Measurements from ENCODE around the gene TMED1.
"Not testable (repeated sequence)": the region's sequence is repeated elsewhere in the genome, so short reads cannot be mapped to it uniquely, and the experiment has no call there.

The TMED1 gene, protein sequence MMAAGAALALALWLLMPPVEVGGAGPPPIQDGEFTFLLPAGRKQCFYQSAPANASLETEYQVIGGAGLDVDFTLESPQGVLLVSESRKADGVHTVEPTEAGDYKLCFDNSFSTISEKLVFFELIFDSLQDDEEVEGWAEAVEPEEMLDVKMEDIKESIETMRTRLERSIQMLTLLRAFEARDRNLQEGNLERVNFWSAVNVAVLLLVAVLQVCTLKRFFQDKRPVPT

DNA sequence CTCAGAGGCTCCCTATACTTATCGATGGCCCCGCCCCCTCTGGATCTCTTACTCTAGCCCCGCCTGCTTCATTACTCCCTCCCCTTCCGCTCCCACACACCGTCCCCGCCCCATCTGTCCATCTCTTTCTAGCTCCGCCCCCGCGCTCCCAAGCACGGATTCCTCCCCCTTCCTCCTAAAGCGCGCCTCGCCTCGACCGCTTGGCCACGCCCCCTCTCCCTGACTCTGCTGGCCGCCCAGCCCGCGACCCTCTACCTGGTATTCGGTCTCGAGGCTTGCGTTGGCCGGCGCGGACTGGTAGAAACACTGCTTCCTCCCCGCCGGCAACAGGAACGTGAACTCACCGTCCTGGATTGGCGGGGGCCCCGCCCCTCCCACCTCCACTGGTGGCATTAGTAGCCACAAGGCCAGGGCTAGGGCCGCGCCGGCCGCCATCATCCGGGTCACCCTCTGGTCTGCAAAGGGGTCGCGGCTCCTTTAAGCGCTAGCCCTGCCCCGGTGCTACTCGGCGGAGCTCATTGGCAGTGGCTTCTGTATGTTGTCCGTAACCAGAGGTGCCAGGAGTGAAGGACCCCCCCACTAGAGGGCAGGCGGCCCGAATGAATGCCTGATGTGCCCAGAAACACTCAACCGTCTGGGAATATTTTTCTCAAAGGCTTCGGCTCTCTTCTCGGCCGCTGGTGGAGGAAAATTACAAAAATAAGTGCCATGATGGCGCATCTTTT lies at the start of gene TMED1:
TSS of gene TMED1 (minus strand) at position 459 of the 725 bp plus-strand sequence. CDS start at position 438, 21 bp downstream.
- DNase-seq, result peak; percentile 100

DNA sequence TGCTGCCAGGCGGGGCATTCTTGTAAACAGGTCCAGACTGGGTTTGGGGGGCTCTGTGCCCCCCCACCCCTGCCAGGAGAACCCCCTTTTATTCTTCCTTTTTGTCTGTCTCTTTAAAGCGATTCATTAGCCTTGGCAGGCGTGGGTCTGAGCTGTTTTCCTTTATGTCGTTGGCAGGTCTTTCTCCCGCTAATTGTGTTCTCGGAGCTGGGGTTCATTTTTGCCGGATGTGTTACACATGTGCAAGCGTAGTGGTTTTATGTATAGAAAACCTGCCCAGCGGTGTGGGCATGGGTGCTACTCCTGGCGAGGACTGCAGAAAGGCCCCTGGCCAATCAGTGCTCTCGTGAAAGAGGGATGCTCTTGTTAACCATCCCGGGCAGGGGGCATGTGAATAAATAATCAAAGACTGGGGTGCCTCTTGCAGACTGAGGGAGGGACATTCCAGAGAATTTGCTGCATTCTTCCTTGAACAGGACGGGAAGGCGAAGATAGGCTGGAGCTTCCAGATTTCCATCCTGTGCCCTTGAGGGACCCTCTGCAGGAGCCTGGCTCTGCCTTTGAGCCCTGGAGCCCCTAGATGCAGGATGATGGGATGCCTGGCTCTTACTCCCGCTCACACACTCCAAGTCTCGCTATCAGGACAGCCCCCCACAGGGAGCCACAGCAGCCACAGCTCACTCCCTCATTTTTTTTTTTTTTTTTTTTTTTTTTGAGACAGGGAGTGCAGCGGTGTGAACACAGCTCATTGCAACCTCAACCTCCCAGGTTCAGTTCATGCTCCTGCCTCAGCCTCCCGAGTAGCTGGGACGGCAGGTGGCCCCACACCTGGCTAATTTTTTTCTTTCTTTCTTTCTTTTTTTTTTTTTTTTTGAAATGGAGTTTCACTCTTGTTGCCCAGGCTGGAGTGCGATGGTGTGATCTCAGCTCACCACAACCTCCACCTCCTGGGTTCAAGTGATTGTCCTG lies 49.5 kb upstream of the TMED1 start:
- no peak for DNase-seq

- DNase-seq, result no peak
These were observed 48.3 kb upstream of the TMED1 start for GRCh38 chr19:10884274-10884673.

GRCh38 chr19:10882108-10882457 lies 46.1 kb upstream of the TMED1 start:
- DNase-seq, result no peak

DNA sequence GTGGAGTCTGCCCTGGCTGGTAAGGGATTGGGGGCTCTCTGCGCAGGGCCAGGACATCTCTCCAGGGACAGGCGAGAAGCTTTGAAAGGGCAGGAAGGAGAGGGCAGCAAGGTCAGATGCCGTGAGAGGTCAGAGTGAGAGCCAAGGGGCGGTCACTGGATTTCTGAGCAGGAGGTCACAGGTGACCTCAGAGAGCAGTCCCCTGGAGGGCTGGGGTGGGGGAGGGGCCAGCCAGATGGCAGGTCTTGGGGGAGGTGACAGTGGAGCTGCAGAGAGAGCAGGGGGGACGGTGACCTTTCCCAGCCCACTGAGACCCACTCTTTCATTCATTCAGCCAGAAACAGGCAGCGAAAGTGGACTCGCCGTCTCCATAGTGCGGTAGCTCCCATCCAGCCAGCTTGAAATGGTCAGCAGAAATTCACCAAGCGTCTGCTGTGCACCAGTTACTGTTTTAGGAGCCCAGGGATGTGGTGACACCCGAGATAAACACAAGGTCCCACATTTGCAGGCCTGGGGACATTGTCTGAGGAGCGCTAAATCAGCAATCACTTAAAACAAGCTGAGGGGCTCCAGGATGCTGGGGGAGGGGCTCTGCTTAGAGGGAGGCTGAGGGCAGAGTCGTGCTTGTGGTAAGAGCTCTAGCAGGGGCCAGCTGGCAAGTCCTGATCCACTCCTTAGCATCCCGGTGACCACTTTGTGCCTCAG lies 45.5 kb upstream of the TMED1 start:
- no peak for DNase-seq

GRCh38 chr19:10878253-10878652 lies 42.2 kb upstream of the TMED1 start:
- no peak for DNase-seq

- DNase-seq, result not testable (repeated sequence)
These were observed 41.6 kb upstream of the TMED1 start for GRCh38 chr19:10877608-10878007.

DNA sequence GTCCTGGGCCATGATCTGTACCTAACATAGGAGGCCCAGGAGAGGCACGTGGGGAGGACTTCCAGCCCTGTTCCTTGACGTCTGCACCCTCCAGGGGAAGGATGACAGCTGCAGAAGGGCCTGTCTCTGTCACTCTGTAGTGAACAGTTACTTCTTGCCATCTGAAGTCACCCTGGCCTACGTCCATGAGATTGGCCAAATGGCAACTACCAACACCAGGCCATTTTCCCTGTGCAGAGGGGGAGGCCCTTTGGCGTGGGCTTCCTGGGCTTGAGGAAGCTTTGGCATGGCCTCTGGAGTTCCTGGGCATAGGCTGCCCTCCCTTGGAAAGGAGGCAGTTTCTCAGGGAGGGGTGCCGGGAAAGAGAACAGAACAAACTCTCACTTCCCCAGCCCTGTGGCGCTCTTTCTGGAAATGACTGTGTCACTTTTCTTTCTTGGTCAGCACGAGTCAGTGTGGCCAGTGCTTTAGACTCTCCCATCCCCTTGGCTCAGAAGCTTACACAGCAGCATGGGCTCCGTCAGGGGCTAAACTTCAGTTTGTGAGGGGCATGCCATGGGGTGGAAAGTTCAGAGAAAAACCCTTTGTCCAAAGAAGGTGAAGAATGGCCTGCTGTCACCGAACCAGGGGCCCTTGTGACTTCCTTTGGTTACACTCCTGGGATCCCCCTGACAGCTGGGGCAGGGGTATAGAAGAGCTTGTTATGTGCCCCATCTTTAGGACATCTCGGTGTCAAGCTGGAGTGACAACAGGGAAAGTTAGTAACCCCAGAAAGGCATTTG lies 40.6 kb upstream of the TMED1 start:
- DNase-seq, result no peak

GRCh38 chr19:10874024-10874423 lies 38.0 kb upstream of the TMED1 start:
- no peak for DNase-seq

GRCh38 chr19:10872546-10873107 lies 36.6 kb upstream of the TMED1 start:
- DNase-seq, result no peak

GRCh38 chr19:10871711-10872545 lies 35.9 kb upstream of the TMED1 start:
- DNase-seq, result peak; percentile 26

DNA sequence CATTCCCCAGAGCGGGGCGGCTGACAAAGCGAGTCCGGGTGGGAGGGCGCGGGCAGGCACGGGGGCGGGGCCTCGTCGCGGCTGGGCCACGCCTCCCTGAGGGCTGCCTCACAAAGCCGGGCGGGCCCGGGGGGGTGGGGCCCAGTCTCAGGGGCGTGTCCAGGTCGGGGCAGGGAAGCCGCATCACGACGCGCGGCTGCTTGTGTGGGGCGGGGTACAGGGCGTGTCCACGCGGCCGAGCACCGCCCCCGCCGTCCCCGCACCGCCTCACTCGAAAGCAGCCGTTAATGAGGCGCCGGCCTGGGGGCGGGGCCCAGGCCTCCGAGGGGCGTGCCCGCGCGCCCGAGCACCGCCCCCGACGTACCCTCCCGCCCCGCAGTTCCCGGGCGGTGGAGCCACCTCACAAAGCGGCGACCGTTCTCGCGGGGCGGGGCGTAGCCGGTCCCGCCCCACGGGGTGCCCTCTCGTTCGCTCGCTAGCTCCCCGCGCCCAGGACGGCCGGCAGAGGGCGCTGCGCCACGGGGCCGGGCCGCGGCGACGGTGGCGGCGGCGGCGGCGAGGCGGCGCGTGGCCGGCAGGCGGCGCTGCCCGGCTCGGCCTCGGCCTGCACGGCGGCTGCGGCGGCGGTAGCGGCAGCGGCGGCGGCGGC lies 35.1 kb upstream of the TMED1 start, which contains the start of gene CARM1:
TSS of gene CARM1 (plus strand) at position 599 of the 649 bp plus-strand sequence. CDS start 150 bp downstream, outside the sequence.
- DNase-seq, result peak; percentile 99

DNA sequence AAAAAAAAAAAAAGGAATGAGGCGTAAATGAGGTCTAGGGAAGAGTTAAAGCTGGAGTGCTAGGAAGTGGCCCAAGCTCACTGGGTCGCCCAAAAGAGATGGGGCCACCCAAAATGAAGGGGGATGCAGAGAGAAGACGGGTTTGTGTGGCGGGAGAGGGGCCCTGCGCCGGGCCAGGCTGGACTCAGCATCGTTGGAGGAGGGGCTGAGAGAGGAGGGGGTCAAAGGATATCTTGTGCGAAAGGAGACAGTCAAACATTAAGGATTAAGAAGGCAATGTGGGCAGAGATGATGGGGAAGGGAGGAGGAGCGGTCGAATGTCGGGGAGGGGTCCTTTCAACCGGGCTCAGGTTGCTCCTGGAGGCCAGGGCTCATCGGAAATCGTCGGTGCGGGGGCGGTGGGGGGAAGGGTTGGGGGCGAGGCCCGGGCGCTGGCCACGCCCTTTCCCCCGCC lies 34.5 kb upstream of the TMED1 start:
- no peak for DNase-seq

GRCh38 chr19:10869872-10870311 lies 33.9 kb upstream of the TMED1 start:
- not testable (repeated sequence) for DNase-seq

- DNase-seq, result no peak
These were observed 33.0 kb upstream of the TMED1 start for GRCh38 chr19:10868872-10869547.

DNA sequence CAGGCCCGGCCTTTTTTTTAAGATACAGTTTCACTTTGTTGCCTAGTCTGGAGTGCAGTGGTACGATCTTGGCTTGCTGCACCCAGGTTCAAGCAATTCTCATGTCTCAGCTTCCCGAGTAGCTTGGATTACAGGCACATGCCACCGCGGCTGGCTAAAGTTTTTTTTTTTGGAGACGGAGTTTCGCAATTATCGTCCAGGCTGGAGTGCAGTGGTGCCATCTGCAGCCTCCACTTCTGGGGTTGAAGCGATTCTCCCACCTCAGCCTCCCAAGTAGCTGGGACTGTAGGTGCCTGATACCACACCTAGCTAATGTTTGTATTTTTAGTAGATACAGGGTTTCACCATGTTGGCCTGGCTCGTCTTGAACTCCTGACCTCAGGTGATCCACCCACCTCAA lies 30.5 kb upstream of the TMED1 start:
- DNase-seq, result no peak

- peak; percentile 77 for DNase-seq
These were observed 28.5 kb upstream of the TMED1 start for GRCh38 chr19:10864538-10864899.

DNA sequence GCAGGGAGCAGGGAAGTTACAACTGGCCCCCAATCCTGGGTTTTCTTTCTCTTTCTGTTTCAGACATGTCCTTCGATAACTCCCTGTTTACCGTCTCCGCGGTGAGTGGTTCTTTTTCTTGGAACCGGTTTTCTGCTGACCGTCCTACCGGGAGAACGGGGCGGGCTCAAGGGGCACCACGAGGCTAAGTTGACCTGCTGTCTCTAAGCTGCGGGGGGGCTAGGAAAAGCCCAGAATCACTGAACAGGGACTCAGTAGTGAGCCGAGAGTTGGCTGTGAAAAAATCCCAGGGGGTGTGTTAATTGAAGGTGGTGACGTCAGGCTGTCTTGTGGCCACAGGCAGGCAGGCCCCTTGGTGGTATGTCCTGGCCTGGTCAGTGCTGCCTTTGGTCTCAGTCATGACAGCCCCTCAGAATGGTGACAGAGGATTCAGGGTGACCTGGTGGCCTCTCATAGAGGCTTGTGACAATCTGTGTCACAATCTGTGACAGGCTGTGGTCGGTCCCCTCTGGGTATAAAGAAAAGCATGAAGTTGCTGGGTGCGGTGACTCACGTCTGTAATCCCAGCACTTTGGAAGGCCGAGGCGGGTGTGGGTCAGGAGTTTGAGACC lies 27.2 kb upstream of the TMED1 start:
- no peak for DNase-seq
